Globus pallidus (tissue), 1 donor: ENCODE measurements around the gene RXYLT1.
A peak's percentile ranks its signal among the peaks of the same experiment; 100 is the strongest.

Source experiments
- DNase-seq: peaks from one replicate; pipeline ENCODE4 v3.0.0-alpha.2; 2015; ENCODE audit warnings: low spot score

The RXYLT1 gene

GRCh38 chr12:63843721-63844390, 64.1 kb downstream of the RXYLT1 start:
- peak; percentile 95 for DNase-seq

DNA sequence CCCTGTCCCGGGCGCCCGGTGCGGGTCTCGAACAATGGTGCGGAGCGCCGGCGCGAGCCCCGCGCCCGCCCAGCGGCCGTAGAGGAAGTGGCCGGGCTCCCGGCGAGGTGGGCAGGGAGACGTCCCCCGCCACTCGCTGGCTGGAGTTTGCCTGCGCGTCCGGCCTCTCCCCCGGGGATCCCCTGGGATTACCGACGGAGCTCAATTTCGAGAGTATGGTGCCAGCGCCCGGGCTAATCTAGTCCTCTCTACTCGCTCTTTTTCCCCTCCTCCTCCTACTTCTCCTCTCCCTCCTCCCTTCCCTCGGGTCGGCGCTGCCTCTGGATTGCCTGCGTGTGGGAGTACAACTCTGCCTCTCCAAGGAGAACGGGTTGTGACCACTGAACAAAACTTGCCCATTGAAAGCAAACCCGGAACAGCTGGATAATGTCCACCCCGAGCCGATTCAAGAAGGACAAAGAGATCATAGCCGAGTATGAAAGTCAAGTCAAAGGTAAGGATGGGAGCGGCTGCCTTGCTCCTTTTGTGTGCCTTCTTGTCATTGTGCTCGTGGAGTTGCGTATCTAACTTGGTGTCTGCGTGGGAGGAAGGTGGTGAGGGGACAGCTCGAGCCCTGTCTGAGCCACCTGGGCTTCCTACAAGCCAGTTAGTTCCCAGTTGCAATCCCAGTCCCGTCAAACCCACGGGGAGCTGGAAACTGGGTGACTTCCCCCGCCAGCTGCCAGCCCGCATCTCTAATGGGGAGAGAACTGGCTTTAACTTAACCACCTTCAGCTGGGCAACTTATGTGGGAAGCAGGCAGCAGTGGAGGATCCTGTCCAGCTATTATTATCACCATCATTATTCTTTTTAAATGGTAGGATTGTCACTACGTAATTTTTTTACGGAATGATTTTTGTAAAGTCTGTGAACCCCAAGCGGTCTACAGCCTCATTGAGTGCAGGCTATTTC, 65.0 kb downstream of the RXYLT1 start, which contains the start of gene SRGAP1:
Gene SRGAP1 (plus strand): TSS at position 310 of the 951 bp plus-strand sequence. CDS start 117 bp downstream, at position 427.
- peak; percentile 71 for DNase-seq

DNA sequence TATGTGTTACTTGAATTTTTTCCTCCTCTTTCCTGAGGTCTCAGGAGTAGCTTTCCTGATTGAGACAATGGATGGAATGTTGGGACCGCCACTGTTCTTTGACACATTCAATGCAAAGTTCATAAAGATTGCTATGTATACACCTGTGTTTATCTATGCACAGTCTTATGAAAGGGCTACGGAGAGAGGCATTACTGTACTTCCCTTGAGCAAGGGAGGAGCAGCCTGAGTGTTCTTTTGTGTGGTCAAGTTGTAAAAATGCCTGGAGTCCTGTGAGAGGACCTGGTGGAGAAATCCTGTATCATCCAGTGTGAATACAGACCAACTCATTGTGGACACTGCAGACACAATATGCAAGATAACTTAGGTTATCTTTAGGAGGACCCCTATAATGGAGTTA, 66.0 kb downstream of the RXYLT1 start:
- no peak for DNase-seq

DNA sequence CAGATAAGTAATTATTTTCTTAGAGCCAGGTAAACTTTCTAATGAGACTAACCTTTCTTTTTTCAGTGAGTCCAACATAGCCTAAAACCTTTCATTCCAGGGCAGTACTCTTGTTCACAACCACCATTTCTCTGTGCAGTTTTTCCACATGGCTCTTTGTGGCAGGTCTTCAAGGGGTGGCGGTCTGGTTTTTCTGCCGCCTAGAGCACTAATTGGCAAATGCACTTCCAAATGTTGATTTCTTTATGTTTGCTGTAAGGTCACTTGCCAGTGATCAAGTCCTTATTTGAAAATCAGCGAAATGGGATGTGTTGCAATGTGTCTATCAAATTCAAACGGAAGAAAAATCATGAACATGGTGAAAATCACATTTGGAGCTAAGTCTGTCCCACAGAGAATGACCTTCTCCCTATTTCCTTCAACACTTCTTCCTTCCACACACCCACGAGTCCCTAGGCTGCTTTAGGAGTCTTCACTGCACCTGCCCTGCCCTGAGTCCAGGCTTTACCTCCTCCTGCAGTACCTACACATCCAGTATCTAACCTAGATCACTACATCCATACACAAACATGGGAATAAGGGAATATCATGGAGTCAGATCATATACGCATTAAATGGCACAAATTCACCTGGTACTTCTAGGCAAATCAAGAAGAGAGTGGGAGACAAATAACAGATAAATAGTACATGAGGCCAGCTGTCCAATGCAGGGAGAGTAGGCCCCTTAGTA, 66.7 kb downstream of the RXYLT1 start:
- DNase-seq, result no peak

GRCh38 chr12:63848450-63848849, 68.7 kb downstream of the RXYLT1 start:
- no peak for DNase-seq

GRCh38 chr12:63849106-63849620, 69.5 kb downstream of the RXYLT1 start:
- no peak for DNase-seq

GRCh38 chr12:63849641-63850040, 69.9 kb downstream of the RXYLT1 start:
- DNase-seq, result no peak

GRCh38 chr12:63853978-63854377, 74.3 kb downstream of the RXYLT1 start:
- no peak for DNase-seq

- DNase-seq, result no peak
These were observed 75.6 kb downstream of the RXYLT1 start for GRCh38 chr12:63855299-63855698.

- no peak for DNase-seq
These were observed 78.3 kb downstream of the RXYLT1 start for GRCh38 chr12:63857771-63858670.
